Measurements from ENCODE around the gene AQP4.

DNA sequence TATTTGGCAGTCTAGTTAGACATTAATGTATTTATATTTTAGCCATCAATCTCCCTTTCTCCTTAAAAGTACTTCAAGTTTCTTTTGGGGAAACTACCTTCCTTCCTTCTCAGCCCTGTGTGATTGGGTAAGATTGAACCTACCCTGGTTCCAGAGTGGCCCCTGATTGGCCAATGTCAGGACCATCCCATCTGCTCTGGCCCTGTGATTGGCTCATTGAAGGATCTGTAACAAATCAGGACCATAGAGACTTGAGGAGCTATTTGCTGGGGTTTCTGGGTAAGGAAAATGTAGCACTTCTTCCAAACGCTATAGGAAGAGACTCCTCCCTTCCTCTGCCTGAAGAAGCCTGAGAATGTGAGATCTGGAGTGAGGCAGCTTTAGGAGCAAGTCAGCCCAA, 59.3 kb downstream of the AQP4 start:
- TF ChIP-seq POLR2A (IDR thresholded peaks at IDR 0.05): no peak
- TF ChIP-seq, protein P1, sequence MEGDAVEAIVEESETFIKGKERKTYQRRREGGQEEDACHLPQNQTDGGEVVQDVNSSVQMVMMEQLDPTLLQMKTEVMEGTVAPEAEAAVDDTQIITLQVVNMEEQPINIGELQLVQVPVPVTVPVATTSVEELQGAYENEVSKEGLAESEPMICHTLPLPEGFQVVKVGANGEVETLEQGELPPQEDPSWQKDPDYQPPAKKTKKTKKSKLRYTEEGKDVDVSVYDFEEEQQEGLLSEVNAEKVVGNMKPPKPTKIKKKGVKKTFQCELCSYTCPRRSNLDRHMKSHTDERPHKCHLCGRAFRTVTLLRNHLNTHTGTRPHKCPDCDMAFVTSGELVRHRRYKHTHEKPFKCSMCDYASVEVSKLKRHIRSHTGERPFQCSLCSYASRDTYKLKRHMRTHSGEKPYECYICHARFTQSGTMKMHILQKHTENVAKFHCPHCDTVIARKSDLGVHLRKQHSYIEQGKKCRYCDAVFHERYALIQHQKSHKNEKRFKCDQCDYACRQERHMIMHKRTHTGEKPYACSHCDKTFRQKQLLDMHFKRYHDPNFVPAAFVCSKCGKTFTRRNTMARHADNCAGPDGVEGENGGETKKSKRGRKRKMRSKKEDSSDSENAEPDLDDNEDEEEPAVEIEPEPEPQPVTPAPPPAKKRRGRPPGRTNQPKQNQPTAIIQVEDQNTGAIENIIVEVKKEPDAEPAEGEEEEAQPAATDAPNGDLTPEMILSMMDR (IDR thresholded peaks at IDR 0.05): no peak
- TF ChIP-seq EP300 (IDR thresholded peaks at IDR 0.05): no peak

Measured in tibial nerve (tissue), 4 donors.